ENCODE data around the gene EN1.

DNA sequence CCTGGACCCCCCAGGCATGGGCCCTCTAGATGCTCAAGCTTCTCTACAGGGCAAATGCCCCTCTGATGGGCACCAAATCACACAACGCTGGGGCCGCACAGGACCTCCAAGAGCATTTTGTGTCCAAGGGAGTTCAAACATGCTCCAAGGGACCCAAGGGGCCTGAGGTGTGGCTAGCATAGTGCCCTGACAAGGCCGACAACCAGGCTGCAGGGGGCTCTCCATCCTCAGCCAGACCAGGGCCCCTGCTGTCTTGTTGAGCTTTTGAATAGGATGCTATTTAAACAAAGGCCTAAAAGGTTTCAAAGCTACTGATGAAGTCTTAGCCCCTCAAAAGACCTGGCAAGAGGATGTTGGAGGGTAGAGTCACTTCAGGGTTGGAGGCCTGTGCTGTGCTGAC lies 33.1 kb downstream of the EN1 start:
- no peak for TF ChIP-seq CTCF (IDR thresholded peaks at IDR 0.05; ENCODE audit: extremely low read depth in 1 of 2, insufficient read depth in 1 of 2, low read depth in 1 of 2, low read length in 2 of 2)
- no peak for TF ChIP-seq POLR2A (IDR thresholded peaks at IDR 0.05; ENCODE audit: low read depth, low read length)

All from endothelial cell of umbilical vein (primary cell).